Stimulated activated naive CD4-positive, alpha-beta T cell treated with Interleukin-2 at 50 U/mL for 16 hours (primary cell): Measurements from ENCODE around the gene PTX4.
A peak's percentile ranks its signal among the peaks of the same experiment; 100 is the strongest.

Source experiments
- DNase-seq: peaks from one replicate; lab custom pipeline; 2025; lab: John Stamatoyannopoulos, UW

PTX4 gene, protein sequence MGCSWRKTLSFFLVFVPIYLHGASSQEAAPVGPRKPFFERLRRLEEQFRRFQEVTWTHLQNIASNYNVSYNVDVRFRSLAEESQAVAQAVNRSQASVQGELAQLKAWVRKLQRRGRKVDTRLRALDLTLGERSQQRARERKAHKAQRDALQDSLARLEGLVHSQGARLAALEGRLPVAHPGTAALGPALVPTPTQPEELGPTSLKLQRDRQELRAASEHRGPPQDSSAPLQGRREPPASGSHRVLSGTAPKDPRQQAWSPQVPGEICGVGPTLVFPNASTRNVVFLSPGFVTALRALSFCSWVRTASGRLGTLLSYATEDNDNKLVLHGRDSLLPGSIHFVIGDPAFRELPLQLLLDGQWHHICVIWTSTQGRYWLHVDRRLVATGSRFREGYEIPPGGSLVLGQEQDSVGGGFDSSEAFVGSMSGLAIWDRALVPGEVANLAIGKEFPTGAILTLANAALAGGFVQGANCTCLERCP

GRCh38 chr16:1488619-1489018 lies at the start of gene PTX4:
TSS of gene PTX4 (minus strand) at chr16:1488944. CDS start at chr16:1488909, 35 bp downstream.
- DNase-seq = no peak

DNA sequence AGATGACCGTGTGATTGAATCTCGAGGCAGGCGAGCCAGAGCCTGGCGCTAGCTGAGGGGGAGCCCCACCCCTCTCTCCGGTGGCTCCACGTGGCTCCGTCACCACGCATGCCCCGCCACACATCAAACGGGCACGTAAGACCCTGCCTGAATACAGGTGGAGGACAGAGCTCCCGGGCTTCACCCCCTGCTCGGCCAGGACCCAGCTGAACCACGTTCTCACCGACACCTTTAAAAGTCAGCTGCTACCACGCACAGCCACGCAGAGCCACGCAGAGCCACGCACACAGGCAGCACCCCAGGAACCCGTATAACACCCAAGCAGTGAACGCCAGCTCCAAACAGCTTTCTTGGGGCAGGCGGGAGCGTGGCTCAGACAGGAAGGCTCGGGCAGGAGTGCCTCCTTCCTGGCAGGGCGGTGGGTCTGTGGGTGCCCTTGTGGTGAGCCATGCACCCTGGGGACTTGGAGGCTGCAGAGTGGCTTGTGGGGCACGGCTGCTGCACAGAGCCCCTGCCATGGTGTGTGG lies 49.1 kb upstream of the PTX4 start:
- no peak for DNase-seq

GRCh38 chr16:1537138-1537577 lies 48.4 kb upstream of the PTX4 start:
- no peak for DNase-seq

DNA sequence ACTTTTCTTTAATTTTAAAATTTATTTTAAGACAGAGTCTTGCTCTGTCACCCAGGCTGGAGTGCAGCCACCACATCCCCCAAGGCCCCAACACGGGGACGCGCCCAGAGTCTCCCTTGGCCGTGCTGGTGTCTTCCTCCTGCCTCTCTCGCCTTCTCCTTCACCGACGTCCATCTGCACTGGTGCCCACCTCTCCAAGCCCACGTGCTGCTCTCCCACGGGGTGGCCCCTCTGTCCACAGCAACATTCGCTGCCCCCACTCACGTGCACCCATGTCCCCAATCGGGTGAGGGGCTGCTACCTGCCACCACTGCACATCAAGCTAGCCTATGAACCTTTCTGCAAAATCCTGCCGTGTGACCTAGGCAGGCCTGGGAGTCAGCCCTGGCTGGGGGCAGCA lies 47.9 kb upstream of the PTX4 start:
- DNase-seq = no peak

- peak; percentile 12 for DNase-seq
Observed at GRCh38 chr16:1535391-1536291, 46.9 kb upstream of the PTX4 start.

- peak; percentile 28 for DNase-seq
Observed at GRCh38 chr16:1534021-1535020, 45.6 kb upstream of the PTX4 start.

GRCh38 chr16:1533443-1533951 lies 44.8 kb upstream of the PTX4 start, which contains the start of gene TMEM204:
TSS of gene TMEM204 (plus strand) at chr16:1533666. CDS start at chr16:1534276, 610 bp downstream.
- DNase-seq = no peak

DNA sequence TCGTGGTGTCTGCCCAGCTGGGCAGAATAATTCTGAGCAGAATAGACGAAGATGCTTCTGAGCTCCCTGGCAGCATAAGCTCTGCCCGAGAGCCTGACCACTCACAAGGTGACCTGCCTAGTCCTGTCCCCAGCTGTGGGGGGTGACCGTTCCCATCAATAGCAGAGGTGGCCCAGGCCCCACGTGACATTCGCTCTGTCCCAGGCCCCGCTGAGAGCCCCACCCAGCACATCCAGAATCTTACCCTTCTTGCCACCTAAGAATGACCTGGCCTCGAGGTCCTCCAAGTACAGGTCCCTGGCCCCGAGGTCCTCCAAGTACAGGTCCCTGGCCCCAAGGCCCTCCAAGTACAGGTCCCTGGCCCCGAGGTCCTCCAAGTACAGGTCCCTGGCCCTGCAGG lies 44.0 kb upstream of the PTX4 start:
- DNase-seq = no peak

- no peak for DNase-seq
Observed at GRCh38 chr16:1532081-1532760, 43.5 kb upstream of the PTX4 start.

DNA sequence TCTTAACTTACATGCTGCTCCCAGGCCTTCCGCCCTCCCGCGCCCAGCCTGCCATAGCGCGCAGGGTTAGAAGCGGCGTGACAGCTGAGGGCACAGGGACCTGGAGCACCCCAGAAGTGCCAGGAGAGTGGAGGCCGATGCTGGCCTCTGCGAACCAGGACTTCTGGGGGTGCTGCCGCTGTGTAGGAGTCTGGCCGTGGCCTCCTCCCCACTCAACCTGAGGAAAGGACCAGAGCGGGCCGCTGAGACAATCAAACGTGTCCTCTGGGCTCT lies 42.8 kb upstream of the PTX4 start:
- DNase-seq = no peak

GRCh38 chr16:1530883-1531637 lies 42.3 kb upstream of the PTX4 start:
- no peak for DNase-seq

- DNase-seq = no peak
Observed at GRCh38 chr16:1530349-1530882, 41.7 kb upstream of the PTX4 start.

GRCh38 chr16:1528921-1529537 lies 40.3 kb upstream of the PTX4 start:
- DNase-seq = no peak

DNA sequence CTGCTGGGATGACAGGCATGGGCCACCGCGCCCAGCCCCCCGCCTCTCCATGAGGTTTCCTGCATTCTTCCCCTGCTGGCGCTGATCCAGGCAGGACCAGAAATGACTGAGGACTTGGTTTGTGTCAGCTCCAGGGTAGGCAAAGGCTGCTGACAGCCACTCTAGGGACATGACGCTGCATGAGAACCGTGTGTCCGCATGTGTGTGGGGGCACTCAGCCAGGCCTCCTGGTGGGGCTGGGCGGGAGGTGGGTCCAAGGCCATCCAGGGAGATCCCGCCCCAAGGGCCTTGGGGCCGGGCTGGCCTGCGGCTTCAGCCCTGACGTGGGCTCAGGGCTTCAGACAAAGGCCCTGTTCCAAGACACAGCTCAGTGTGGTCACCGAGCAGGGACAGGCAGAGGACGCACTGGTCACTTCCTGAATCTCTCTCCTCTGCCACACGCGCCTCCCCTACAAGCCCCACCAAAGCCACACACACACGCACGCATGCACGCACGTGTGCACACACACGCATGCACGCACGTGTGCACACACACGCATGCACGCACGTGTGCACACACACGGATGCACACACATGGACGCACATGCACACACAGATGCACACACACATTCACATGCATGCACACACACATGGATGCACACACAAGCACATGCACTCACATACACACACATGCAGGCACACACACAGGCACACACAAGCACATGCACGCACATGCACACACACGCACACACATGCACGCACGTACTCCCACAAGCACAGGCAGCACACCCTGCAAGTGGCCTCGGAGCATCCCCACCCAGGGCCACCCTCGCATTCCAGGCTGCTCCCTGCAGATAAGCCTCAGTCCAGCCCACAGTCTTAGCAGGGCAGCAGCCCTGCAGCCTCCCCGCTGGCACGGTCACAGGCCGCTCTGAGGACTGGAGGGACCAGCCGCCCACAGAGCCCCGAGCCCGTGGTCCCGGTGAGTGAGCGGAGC lies 39.4 kb upstream of the PTX4 start:
- DNase-seq = no peak

- DNase-seq = no peak
Observed at GRCh38 chr16:1526608-1527555, 38.1 kb upstream of the PTX4 start.

- peak; percentile 16 for DNase-seq
Observed at GRCh38 chr16:1525871-1526607, 37.3 kb upstream of the PTX4 start.
